ENCODE results near the gene TBC1D17.

Gene TBC1D17

DNA sequence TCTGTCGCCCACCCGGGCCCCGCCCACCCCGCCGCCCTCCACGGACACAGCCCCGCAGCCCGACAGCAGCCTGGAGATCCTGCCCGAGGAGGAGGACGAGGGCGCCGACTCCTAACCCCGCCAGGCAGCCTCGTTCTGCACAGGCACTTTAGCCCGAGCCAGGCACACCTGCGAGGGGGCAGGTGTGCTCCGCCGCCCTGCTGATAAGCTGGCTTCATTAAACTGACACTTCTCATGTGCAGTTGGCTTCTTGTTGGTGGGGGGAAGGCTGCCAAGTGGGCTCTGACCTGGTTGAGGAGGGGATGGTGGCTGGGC, 11.0 kb downstream of the TBC1D17 start:
- Histone ChIP-seq H3K27me3 (ENCODE audit: insufficient read depth, low read length, poor library complexity, severe bottlenecking) (no peaks in the 10 kb centered on the region), H3K79me2 (ENCODE audit: insufficient read depth, low read length) (no peaks in the 10 kb centered on the region), H2AFZ (ENCODE audit: low read length) (no peak overlapping the region), H4K20me1 (ENCODE audit: insufficient read depth, low read length, poor library complexity, severe bottlenecking) (no peaks in the 10 kb centered on the region), H3K4me3 (ENCODE audit: low read length, poor library complexity, severe bottlenecking) (no peak overlapping the region), H3K36me3 (ENCODE audit: insufficient read depth, low read length) (peaks cover 7% of the 10 kb centered on the region; the same call in 1 of the 2 replicates), H3K9ac (ENCODE audit: low read depth, low read length, poor library complexity, severe bottlenecking) (no peak overlapping the region), H3K4me2 (ENCODE audit: low read depth, low read length, poor library complexity, severe bottlenecking) (no peak overlapping the region), H3K9me3 (ENCODE audit: insufficient read depth, low read depth, low read length) (no peaks in the 10 kb centered on the region), H3K9me2 (replicated peaks; ENCODE audit: low read depth, low read length) (no peaks in the 10 kb centered on the region), H3K4me1 (ENCODE audit: insufficient read depth, low read length, poor library complexity, severe bottlenecking) (no peaks in the 10 kb centered on the region), H3F3A (ENCODE audit: low read depth) (no peaks in the 10 kb centered on the region)
- TF ChIP-seq, protein P1, sequence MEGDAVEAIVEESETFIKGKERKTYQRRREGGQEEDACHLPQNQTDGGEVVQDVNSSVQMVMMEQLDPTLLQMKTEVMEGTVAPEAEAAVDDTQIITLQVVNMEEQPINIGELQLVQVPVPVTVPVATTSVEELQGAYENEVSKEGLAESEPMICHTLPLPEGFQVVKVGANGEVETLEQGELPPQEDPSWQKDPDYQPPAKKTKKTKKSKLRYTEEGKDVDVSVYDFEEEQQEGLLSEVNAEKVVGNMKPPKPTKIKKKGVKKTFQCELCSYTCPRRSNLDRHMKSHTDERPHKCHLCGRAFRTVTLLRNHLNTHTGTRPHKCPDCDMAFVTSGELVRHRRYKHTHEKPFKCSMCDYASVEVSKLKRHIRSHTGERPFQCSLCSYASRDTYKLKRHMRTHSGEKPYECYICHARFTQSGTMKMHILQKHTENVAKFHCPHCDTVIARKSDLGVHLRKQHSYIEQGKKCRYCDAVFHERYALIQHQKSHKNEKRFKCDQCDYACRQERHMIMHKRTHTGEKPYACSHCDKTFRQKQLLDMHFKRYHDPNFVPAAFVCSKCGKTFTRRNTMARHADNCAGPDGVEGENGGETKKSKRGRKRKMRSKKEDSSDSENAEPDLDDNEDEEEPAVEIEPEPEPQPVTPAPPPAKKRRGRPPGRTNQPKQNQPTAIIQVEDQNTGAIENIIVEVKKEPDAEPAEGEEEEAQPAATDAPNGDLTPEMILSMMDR (conservative IDR thresholded peaks at IDR 0.05; ENCODE audit: low read length): no peak

GRCh38 chr19:49889038-49889686, 11.7 kb downstream of the TBC1D17 start:
- Histone ChIP-seq H3K27me3 (ENCODE audit: insufficient read depth, low read length, poor library complexity, severe bottlenecking) (no peaks in the 10 kb centered on the region), H3K4me3 (ENCODE audit: low read length, poor library complexity, severe bottlenecking) (no peak overlapping the region), H3F3A (ENCODE audit: low read depth) (no peaks in the 10 kb centered on the region), H3K4me2 (ENCODE audit: low read depth, low read length, poor library complexity, severe bottlenecking) (no peak overlapping the region), H3K9me2 (replicated peaks; ENCODE audit: low read depth, low read length) (no peaks in the 10 kb centered on the region), H3K9ac (ENCODE audit: low read depth, low read length, poor library complexity, severe bottlenecking) (no peak overlapping the region), H3K9me3 (ENCODE audit: insufficient read depth, low read depth, low read length) (no peaks in the 10 kb centered on the region), H3K4me1 (ENCODE audit: insufficient read depth, low read length, poor library complexity, severe bottlenecking) (no peaks in the 10 kb centered on the region), H3K36me3 (ENCODE audit: insufficient read depth, low read length) (peaks cover 5% of the 10 kb centered on the region; the same call in 1 of the 2 replicates), H4K20me1 (ENCODE audit: insufficient read depth, low read length, poor library complexity, severe bottlenecking) (no peaks in the 10 kb centered on the region), H3K79me2 (ENCODE audit: insufficient read depth, low read length) (no peaks in the 10 kb centered on the region), H2AFZ (ENCODE audit: low read length) (no peak overlapping the region)
- no peak for TF ChIP-seq EZH2phosphoT487 (IDR thresholded peaks at IDR 0.05; ENCODE audit: borderline replicate concordance)
- TF ChIP-seq, protein P1 (conservative IDR thresholded peaks at IDR 0.05; ENCODE audit: low read length): no peak

DNA sequence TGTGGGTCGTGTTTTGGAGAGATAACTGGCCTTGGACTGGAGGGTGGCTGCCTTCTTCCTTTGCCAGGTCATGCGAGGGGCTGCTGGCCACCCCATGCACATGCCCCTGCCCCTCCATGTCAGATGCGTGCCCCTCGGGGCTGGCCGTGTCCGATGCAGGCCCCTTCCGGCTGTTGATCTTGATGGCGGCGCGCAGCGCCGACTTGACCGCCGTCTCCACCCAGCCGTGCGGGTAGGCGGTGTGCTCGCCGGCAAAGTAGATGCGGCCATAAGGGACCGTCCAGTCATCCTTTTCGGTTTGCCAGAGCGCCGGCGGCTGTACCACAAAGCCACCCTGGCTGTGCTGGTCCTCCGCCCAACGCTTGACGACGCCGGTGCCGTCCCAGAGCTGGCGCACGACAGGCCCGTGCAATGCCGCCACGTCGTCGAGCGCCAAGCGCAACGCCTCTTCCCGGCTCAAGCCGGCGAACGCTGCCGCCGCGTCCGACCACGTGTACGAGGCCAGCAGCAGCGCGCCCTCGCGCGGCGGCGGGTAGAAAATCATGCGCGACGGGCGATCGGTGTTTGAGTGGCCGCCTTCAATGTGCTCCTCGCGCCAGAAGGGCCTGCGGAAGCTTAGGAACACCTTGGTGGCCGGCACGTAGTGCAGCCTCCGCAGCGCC, 12.3 kb downstream of the TBC1D17 start:
- H3K27me3 ChIP-seq (ENCODE audit: insufficient read depth, low read length, poor library complexity, severe bottlenecking): no peaks in the 10 kb centered on the region
- H3K4me2 ChIP-seq (ENCODE audit: low read depth, low read length, poor library complexity, severe bottlenecking): no peak overlapping the region
- H2AFZ ChIP-seq (ENCODE audit: low read length): no peak overlapping the region
- no peak overlapping the region for H3K4me3 ChIP-seq (ENCODE audit: low read length, poor library complexity, severe bottlenecking)
- no peak for TF ChIP-seq EZH2phosphoT487 (IDR thresholded peaks at IDR 0.05; ENCODE audit: borderline replicate concordance)
- TF ChIP-seq, protein P1 (conservative IDR thresholded peaks at IDR 0.05; ENCODE audit: low read length): no peak
- H3K79me2 ChIP-seq (ENCODE audit: insufficient read depth, low read length): no peaks in the 10 kb centered on the region
- H3K9me3 ChIP-seq (ENCODE audit: insufficient read depth, low read depth, low read length): no peaks in the 10 kb centered on the region
- H3K9me2 ChIP-seq (replicated peaks; ENCODE audit: low read depth, low read length): no peaks in the 10 kb centered on the region
- H3K9ac ChIP-seq (ENCODE audit: low read depth, low read length, poor library complexity, severe bottlenecking): no peak overlapping the region
- H3K36me3 ChIP-seq (ENCODE audit: insufficient read depth, low read length): no peaks in the 10 kb centered on the region; the same call in 1 of the 2 replicates
- no peaks in the 10 kb centered on the region for H3K4me1 ChIP-seq (ENCODE audit: insufficient read depth, low read length, poor library complexity, severe bottlenecking)
- H4K20me1 ChIP-seq (ENCODE audit: insufficient read depth, low read length, poor library complexity, severe bottlenecking): no peaks in the 10 kb centered on the region
- H3F3A ChIP-seq (ENCODE audit: low read depth): no peaks in the 10 kb centered on the region

Measured in Loucy (cell line).